Measurements from ENCODE around the gene PCSK9.

PCSK9 gene

DNA sequence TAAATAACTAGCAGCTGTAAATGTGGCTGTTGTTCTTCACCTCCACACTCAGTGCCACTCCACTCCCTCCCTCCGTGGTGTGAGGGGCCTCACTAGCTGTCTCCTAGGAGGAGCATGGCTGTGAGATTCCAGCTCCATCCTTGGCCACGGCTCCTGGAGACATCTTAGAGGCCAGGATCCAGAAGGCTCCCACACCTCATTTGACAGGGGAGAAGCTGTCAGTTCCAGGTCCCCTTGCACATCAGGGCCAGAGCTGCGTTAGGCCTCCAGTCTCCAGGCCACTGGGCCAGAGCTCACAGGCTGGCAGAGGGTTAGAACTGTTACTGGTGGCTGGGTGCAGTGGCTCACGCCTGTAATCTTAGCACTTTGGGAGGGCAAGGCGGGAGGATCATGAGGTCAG, 15.0 kb downstream of the PCSK9 start:
- no peak for DNase-seq (ENCODE audit: low read depth)
- no peak overlapping the region for H3K4me3 ChIP-seq (ENCODE audit: low read length)
- TF ChIP-seq, protein P1, sequence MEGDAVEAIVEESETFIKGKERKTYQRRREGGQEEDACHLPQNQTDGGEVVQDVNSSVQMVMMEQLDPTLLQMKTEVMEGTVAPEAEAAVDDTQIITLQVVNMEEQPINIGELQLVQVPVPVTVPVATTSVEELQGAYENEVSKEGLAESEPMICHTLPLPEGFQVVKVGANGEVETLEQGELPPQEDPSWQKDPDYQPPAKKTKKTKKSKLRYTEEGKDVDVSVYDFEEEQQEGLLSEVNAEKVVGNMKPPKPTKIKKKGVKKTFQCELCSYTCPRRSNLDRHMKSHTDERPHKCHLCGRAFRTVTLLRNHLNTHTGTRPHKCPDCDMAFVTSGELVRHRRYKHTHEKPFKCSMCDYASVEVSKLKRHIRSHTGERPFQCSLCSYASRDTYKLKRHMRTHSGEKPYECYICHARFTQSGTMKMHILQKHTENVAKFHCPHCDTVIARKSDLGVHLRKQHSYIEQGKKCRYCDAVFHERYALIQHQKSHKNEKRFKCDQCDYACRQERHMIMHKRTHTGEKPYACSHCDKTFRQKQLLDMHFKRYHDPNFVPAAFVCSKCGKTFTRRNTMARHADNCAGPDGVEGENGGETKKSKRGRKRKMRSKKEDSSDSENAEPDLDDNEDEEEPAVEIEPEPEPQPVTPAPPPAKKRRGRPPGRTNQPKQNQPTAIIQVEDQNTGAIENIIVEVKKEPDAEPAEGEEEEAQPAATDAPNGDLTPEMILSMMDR (conservative IDR thresholded peaks at IDR 0.05; ENCODE audit: low read depth, low read length): no peak

DNA sequence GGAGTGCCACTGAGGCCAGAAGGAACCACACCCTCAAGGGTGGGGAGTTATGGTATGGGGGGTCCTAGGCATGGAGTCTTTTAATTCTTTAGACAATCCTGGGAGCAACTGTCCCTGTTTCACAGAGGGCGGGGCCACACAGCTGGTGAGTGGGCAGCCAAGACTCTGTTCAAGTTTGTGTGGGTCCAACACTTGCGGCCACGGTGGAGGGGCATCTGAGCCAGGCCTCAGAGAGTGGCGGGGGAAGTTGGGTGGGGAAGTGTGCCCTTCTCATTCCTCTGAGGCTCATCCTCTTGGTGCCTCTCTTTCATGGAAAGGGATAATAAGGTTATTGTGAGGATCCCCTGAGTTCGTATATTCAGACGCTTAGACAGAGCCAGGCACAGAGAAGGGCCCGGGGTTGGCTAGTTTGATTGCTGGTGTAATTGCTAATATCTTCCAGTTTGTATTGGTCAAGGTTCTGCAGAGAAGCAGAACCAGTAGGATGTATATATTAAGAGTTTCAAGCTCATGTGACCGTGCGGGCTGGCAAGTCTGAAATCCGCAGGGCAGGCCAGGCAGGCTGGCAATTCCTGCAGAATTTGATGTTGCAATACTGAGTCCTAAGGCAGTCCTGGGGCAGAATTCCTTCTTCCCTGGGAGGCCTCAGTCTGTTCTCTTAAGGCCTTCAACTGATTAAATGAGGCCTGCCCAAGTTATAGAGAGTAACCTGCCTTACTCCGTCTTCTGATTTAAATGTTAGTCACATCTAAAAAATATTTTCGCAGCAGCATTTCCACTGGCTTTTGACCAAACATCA, 15.9 kb downstream of the PCSK9 start:
- no peak overlapping the region for H3K4me3 ChIP-seq (ENCODE audit: low read length)
- TF ChIP-seq, protein P1 (conservative IDR thresholded peaks at IDR 0.05; ENCODE audit: low read depth, low read length): no peak
- no peak for DNase-seq (ENCODE audit: low read depth)

DNA sequence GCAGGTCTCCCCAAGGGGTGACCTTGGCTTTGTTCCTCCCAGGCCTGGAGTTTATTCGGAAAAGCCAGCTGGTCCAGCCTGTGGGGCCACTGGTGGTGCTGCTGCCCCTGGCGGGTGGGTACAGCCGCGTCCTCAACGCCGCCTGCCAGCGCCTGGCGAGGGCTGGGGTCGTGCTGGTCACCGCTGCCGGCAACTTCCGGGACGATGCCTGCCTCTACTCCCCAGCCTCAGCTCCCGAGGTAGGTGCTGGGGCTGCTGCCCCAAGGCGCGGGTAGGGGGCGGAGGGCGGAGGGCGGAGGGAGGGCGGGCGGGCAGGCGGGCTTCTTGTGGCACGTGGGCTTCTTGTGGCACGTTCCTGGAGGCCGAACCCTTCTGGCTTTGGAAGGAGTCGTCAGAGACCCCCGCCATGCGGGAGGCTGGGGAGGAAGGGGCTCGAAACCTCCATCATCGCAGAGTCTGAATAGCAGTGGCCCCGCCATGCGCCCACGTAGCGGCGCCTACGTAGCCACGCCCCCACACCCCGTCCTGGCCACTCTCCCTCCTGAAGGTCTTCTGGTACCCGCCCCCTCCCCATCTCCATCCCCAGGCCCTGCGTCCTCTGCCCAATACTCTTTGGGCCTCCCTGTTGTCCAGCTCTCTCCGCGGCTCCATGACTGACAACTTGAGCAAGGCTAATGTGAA, 16.7 kb downstream of the PCSK9 start:
- no peak for DNase-seq (ENCODE audit: low read depth)
- TF ChIP-seq, protein P1 (conservative IDR thresholded peaks at IDR 0.05; ENCODE audit: low read depth, low read length): no peak

DNA sequence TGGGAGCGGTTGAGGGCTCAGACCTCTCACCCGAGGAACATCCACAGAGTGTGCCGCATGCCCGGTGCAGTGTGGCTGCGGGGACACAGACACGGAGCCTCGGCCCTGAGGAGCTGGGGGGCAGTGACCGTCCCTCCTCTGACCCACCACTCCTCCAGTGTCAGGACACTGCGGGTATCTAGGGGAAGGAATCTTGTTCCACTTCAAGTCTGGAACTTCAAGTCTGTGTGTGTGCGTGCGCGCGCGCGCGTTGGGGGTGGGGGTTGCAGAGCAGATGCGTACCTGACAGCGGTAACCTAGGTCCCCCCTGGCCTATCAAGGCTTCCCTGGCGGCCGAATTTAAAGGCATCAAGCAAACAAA, 17.3 kb downstream of the PCSK9 start:
- no peak overlapping the region for H3K4me3 ChIP-seq (ENCODE audit: low read length)
- no peak for DNase-seq (ENCODE audit: low read depth)
- TF ChIP-seq, protein P1 (conservative IDR thresholded peaks at IDR 0.05; ENCODE audit: low read depth, low read length): no peak

More for the DNA sequence above, 16.7 kb downstream of the PCSK9 start:
- H3K4me3 ChIP-seq (ENCODE audit: low read length): no peak overlapping the region

DNA sequence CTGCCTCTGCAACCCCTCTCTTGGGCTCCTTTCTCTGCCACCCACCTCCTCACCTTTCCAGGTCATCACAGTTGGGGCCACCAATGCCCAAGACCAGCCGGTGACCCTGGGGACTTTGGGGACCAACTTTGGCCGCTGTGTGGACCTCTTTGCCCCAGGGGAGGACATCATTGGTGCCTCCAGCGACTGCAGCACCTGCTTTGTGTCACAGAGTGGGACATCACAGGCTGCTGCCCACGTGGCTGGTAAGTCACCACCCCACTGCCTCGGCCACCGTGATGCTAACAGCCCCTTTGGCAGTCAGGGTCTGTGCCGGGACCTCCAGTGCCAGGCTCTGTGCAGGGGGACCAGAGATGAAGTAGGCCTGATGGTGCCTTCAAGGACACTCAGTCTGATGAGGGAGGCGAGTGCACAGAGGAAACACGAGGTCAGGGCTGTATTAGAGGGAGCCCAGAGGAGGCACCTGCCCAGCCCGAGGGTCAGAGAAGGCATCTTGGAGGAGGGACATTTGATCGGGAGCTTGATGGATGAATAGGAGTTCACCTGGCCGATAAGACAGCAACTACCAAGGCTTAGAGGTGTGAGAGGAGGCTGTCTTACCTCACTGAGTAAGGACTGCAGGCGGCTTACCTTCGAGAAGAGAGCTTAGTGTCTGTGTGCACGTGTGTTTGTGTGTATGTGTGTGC, 18.1 kb downstream of the PCSK9 start:
- TF ChIP-seq, protein P1 (conservative IDR thresholded peaks at IDR 0.05; ENCODE audit: low read depth, low read length): no peak
- DNase-seq (ENCODE audit: low read depth): no peak
- no peak overlapping the region for H3K4me3 ChIP-seq (ENCODE audit: low read length)

DNA sequence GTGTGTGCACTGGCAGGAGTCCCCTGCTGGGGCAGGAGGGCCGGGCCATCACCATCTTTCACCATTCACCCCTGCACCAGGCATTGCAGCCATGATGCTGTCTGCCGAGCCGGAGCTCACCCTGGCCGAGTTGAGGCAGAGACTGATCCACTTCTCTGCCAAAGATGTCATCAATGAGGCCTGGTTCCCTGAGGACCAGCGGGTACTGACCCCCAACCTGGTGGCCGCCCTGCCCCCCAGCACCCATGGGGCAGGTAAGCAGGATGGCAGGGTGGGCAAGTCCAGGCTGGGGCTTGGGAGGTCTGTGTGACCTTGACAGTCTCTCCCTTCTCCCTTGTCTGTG, 18.6 kb downstream of the PCSK9 start:
- DNase-seq (ENCODE audit: low read depth): no peak
- no peak overlapping the region for H3K4me3 ChIP-seq (ENCODE audit: low read length)
- TF ChIP-seq, protein P1 (conservative IDR thresholded peaks at IDR 0.05; ENCODE audit: low read depth, low read length): no peak

Data from retinal pigment epithelial cell (primary cell).